ENCODE measurements around the gene STPG3.

DNA sequence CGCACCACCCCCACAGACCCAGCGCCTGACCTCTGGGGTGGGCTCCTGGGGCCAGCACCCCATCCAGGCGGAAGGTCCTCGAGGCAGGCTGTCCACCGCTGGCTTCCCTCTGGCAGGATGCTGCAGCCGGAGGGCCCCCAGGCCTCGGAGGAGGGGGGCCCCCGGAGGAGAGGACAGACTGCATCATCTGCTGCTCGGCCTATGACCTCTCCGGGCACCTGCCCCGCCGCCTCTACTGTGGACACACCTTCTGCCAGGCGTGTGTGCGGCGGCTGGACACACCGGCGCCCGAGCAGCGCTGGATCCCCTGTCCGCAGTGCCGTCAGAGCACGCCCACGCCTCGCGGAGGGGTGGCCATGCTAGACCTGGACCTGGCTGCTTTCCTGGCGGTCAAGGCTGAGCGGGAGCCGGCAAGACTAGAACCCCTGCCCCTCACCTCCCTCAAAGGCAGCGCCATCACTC, 22.5 kb upstream of the STPG3 start:
- TF ChIP-seq, protein P1, sequence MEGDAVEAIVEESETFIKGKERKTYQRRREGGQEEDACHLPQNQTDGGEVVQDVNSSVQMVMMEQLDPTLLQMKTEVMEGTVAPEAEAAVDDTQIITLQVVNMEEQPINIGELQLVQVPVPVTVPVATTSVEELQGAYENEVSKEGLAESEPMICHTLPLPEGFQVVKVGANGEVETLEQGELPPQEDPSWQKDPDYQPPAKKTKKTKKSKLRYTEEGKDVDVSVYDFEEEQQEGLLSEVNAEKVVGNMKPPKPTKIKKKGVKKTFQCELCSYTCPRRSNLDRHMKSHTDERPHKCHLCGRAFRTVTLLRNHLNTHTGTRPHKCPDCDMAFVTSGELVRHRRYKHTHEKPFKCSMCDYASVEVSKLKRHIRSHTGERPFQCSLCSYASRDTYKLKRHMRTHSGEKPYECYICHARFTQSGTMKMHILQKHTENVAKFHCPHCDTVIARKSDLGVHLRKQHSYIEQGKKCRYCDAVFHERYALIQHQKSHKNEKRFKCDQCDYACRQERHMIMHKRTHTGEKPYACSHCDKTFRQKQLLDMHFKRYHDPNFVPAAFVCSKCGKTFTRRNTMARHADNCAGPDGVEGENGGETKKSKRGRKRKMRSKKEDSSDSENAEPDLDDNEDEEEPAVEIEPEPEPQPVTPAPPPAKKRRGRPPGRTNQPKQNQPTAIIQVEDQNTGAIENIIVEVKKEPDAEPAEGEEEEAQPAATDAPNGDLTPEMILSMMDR (IDR thresholded peaks at IDR 0.05; ENCODE audit: low read length): no peak
- TF ChIP-seq EZH2 (IDR thresholded peaks at IDR 0.05; ENCODE audit: borderline replicate concordance, low read length): no peak

Measured in OCI-LY1 (cell line).